DND-41 (cell line): ENCODE data around the gene STKLD1.

ENCODE experiments used
- CTCF ChIP-seq: IDR thresholded peaks from 2 replicates; pipeline ENCODE4 v1.5.1; 2012; ENCODE audit warnings: borderline replicate concordance, low read length, moderate library complexity, mild to moderate bottlenecking; ENCODE audit not compliant: poor library complexity, severe bottlenecking; ENCODE audit errors: extremely low read depth
- EZH2 ChIP-seq: IDR thresholded peaks from 3 replicates; pipeline ENCODE4 v1.6.1; 2012; ENCODE audit warnings: borderline replicate concordance, low read depth, mild to moderate bottlenecking, moderate library complexity, low read length, inconsistent platforms; ENCODE audit not compliant: severe bottlenecking

DNA sequence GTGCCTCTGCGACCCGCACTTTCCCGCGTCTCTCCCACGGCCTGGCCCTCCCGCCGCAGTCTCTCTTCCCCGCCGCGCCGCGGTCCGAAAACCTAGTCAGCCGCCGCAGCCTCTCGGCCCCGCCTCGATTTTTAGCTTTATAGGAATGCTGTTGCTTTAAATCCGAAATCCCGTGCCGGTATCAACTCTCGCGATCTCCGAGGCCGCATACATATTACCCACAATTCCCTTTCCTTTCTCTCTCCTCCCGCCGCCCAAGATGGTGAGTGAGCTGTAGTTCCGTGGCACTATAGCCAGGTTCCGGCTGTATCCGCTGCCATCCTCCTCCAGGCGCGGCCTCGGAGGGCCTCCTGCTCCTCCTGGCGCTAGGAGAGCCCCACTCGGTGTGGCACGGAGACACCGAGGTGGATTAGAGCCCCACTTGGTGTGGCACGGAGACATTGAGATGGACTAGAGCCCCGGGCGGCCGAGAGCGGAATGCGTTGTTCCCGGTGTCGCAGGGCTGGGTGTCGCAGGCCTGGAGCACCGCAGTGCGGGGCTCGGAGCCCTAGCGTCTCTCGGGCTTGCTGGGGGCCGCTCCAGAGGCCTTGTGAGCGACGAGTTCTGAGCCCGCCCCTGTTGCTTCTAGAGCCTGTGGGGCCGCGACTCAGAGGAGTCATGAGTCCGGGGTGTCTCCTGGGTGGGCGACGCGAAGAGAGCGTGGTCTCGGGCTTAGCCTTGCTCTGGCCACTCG lies 28.0 kb upstream of the STKLD1 start, which contains the start of the genes MED22 and RPL7A:
- TF ChIP-seq CTCF (peak; percentile 6), EZH2 (no peak)
